Ovary (tissue), 9 donors: ENCODE measurements around the gene ALG1. TPM values are rescaled to one million over a fixed set of nuclear protein-coding genes. Genes with fewer than 3 reads are reported as not detected.

ENCODE experiments used
- polyA plus RNA-seq, 2 donors: library from polyadenylated mRNA; stranded (reverse); fragments of 200-250 nt in 1 of 2; fragments of 350-450 nt in 1 of 2; fragmentation: Illumina TruSeq in 1 of 2; extraction: RNeasy Lipid Tissue Mini Kit (QIAGEN cat#74804) in 1 of 2; gene quantifications; one replicate each; pipeline ENCODE4 v1.2.3, GENCODE V29; 2013 to 2014
- total RNA-seq, 7 donors: library from RNA; depleted of rRNA in 2 of 7; stranded (reverse); fragments of >200 nt in 2 of 7; fragmentation: NEBNext Ultra II Directional in 3 of 7; extraction: Animal tissue kit (Norgen Biotek cat#: 25700) in 3 of 7; gene quantifications; one replicate each; pipeline versions ENCODE4 v1.1.0 to v1.2.4, GENCODE V29; 2016 to 2023
- donor health status: DM: no; HTN: no; CAD: no; lungs with moderate emphysema.
- donor health status: DM: no; HTN: no; CAD: no.
- donor health status: Bipolar disorder and iron deficiency.
- donor health status: DM: yes; HTN: yes; CAD: no.
- donor health status: DM: no; HTN: no; CAD: no.
- donor health status: DM: yes; HTN: yes; CAD: no.

The ALG1 gene
- total and polyA plus RNA-seq, 9 donors = 9.1 to 21.3 (median 15.5) TPM

Other genes starting within 250 kb of the ALG1 start
- gene GLYR1, start 224.6 kb upstream of the ALG1 start, total RNA-seq = 10 to 100 TPM; 30.3 to 79.5 (median 69.7) TPM
- gene GLYR1, start 224.6 kb upstream of the ALG1 start, polyA plus RNA-seq = 10 to 100 TPM; 36.9 to 77.1 TPM
- gene UBN1, start 224.4 kb upstream of the ALG1 start, total RNA-seq = 10 to 100 TPM; 16.1 to 41.3 (median 27.3) TPM
- 10 to 100 TPM; 14.5 to 17.9 TPM for gene UBN1, start 224.4 kb upstream of the ALG1 start, polyA plus RNA-seq
- 10 to 100 TPM in 4 of 7 donors, 1 to 10 TPM in 3; 6.9 to 37.8 (median 17.4) TPM for gene PPL, start 134.7 kb upstream of the ALG1 start, total RNA-seq
- gene PPL, start 134.7 kb upstream of the ALG1 start, polyA plus RNA-seq = 1 to 10 TPM; 4.2 to 5.3 TPM
- under 1 TPM; 0.11 to 0.87 (median 0.38) TPM for gene SEC14L5, start 113.5 kb upstream of the ALG1 start, total RNA-seq
- 1 to 10 TPM in 1 of 2 donors, under 1 TPM in 1; 0.38 to 1.5 TPM for gene SEC14L5, start 113.5 kb upstream of the ALG1 start, polyA plus RNA-seq
- gene NAGPA, start 37.9 kb upstream of the ALG1 start, total RNA-seq = 10 to 100 TPM in 2 of 7 donors, 1 to 10 TPM in 5; 4.4 to 14.8 (median 7.1) TPM
- 1 to 10 TPM; 2.9 to 7.3 TPM for gene NAGPA, start 37.9 kb upstream of the ALG1 start, polyA plus RNA-seq
- 1 to 10 TPM in 5 of 7 donors, under 1 TPM in 1, not detected in 1; 0.37 to 7.1 (median 3.2) TPM for gene C16orf89, start 5.9 kb upstream of the ALG1 start, total RNA-seq
- 10 to 100 TPM in 1 of 2 donors, under 1 TPM in 1; 0.57 to 17.5 TPM for gene C16orf89, start 5.9 kb upstream of the ALG1 start, polyA plus RNA-seq
- 10 to 100 TPM in 2 of 7 donors, 1 to 10 TPM in 5; 2.1 to 18.6 (median 9.4) TPM for gene EEF2KMT, start 26.0 kb downstream of the ALG1 start, total RNA-seq
- 1 to 10 TPM; 4.4 to 8.4 TPM for gene EEF2KMT, start 26.0 kb downstream of the ALG1 start, polyA plus RNA-seq